DMS79 (cell line): ENCODE measurements around the gene CRAT.

ENCODE experiments used
- DNase-seq: peaks from one replicate; lab custom pipeline; 2025; lab: John Stamatoyannopoulos, UW

CRAT gene

DNA sequence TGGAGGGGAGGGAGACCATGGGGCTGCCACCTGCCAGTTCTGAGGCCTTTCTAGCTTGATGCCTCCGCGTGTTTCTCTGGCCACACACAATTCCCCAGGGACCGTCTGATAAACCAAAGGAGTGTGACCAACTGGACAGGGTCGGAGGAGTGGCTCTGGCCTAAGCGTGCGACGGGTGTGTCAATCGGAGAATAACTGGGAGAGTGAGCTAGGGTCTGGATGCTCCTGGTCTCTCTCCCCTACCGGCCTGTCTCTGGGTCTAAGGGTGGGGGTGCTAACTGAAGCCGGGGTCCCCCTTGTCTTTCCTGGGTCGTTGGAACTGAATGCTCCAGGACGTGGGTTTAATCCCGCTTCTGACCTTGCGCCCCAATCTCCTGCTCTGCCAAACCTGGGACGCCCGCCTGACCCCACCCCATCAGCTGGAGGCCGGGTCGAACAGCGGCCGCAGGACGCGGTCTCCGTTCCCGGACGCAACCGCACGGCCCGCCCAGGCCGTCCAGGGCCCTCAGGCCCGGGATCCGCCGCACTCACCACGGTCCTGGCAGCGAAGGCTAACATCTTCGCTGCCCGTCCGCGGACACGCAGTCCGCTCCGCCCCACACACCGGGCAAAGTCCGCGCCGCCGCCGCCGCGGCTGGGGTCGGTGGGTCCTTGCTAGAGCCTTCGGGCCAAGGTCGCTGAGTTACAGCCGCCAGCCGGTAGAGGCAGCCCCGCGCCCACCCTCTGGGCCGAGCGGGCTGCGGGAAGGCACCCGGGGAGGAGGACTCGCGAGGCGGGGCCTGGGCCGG, 447 bp downstream of the CRAT start:
- DNase-seq = no peak

DNA sequence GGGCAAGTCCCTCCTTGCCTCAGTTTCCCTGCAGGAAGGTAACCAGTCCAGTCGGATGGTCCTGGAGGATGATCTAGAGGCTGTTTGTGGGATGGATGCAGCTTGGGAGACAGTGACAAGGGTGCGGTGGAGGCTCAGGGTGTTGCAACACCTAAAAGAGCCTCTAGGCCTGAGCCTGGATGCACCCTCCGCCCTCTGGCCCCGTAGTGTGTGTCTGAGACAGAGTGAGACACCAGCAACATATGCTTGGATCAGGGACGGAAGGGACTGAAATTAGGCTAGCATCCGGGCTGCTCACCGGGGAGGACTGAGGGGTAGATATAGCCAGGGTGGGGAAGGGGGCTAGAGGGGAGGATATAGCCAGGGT, 1.1 kb downstream of the CRAT start:
- no peak for DNase-seq

DNA sequence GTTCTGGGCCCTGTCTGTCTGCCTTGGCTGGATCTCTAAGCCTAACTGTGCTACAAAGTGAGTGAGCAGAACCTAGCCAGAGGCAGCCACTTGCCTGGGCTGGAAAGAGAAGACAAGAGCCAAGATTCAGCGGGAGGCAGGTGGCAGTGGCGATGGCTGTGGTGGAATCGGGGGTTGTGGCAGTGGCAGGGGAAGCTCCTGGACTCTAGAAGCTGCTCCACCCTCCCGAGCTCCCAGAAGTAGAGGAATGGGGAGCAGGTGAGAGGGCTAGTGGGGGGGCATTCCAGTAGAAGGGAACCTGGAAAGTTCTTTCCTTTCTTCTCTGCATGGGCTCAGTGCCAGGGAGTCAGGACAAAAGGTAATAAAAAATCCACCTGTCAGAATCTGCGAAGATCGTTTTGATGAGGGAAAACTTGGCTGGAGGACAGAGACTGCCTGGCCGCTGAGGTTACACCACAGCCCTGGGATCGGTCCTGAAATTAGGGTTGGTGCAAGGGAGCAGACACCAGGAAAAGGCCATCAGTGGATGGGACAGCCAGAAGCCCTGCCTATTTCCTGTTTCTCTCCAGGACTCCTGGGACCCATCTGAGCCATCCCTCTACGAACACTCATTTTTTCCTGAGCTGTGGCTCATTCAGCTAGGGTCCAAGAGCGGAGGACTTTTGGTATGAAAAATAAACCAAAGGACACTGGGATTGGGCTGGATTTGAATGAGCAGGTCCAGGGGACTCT, 1.6 kb downstream of the CRAT start:
- peak; percentile 51 for DNase-seq

DNA sequence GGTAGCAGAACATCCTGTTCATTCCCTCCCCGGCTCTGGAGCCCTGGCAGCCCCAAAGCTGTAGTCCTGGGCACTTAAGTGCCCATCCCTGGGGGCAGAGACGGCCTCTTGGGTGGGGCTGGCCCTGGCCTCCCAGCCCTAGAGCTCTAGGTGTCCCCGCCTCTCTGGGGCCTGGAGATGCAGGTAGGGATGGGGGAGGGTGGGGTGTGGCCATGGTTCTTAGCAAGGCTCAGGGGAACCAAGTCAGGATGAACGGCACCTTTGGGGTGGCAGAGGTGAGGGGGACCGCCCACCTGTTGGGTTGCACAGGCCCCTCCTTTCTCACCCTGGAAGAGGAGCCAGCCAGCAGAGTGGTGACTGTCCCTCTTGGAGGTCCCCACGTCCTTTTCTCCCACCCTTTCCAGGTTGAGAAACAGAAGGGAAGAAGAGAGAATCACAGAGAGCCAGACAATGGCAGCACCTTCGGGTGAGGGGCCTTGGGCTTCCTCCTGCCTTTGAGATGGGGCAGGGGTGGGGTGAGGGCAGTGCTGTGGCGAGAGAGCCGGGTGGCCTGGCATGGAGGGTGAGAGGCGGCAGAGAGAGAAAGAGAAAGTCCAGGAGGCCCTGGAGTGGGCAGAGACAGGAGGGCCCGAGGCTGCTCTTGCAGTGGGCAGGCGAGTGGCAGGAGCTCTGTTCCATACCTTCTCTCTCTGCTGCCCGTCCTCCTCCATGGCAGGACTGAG, 2.3 kb downstream of the CRAT start:
- DNase-seq = no peak

DNA sequence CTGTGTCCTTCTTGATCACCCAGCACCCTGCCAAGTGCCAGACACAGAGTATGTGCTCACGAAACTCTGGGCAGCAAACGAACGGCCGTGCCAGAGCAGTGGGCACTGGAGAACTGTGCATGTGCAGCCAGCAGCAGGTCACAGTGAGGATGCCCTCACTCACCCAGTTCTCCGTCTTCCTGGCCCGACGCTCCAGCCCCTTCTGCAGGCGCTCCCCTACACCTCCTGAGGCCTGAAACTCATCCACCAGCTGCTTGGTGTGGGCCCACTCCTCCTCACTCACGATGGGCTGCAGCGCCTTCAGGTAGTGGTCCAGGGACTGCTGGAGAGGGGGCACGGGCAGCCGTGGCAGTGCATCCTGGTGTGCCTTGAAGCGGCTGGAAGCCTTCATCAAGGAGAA, 2.9 kb downstream of the CRAT start:
- no peak for DNase-seq

DNA sequence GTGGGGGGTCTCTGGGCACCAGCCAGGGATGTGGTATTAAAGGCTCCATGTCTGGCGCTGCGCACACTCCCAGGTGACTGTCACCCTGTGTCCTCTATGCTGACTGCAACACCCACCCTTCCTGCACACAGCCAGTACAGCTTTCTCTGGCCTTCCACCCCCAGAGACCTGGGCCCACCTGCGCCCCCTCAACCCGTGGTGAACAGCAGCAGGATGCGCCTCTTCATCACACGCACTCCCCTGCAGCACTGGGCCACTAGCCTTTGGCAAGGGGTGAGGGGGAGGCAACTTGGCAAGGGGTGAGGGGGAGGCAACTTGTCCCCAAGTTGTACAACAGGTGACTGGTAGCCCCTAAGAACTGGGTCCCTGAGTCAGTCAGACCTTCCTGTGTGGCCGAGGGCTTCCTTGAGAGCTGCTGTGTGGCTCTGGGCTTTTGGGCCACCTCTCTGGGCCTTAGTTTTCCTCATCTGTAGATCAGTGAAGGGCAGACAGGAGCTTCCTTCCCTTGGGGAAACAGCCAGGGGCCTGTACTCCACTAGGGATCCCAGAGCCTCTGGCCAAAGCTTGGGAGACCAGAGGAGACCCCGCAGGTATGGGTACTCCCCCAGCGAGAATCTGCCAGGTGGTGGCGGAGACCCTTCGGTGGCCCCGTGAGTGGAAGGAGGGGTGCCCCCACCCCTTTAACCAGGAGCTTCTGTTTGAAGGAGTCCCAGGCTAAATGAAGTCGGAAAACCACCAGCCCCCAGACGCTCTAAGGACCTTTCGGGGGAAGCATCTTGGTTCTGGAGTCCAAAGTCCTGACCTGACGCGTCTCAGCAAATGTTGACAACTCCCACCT, 4.5 kb downstream of the CRAT start:
- no peak for DNase-seq

DNA sequence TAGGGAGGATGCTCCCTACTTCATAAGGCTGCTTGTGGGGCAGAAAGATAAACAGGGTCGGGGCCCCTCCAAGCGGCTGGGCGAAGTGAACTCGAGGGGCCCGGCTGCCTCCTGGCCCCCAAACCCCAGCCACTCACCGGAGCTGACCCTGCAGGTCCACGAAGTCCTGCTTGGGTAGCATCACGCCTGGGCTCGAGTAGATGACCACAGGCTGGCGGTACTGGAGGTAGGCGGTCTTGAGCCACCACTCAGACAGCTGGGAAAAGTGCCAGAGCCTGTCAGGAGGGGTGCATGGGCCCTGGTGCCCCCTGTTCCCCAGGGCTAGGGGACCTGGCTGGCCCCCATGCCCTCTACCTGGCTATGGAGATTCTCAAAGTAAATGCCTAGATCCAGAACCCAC, 6.5 kb downstream of the CRAT start:
- DNase-seq = no peak

DNA sequence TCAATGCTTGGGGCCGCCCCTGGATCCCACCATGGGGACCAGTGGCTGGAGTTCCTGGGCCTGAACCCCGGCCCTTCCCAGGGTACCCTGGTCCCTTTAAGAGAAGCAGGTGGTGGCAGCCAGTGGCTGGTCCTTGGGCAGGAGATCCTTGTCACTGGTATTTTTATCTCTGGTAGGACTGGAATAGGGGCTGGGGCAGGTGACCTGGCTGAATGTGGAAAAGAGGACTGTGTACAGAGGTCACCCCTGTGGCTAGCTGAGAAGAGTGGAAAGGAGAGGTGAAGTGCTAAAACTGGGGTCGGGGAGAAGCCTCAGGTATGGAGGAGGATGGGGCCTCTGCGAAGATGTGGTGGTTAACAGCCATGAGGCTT, 7.0 kb downstream of the CRAT start:
- no peak for DNase-seq

DNA sequence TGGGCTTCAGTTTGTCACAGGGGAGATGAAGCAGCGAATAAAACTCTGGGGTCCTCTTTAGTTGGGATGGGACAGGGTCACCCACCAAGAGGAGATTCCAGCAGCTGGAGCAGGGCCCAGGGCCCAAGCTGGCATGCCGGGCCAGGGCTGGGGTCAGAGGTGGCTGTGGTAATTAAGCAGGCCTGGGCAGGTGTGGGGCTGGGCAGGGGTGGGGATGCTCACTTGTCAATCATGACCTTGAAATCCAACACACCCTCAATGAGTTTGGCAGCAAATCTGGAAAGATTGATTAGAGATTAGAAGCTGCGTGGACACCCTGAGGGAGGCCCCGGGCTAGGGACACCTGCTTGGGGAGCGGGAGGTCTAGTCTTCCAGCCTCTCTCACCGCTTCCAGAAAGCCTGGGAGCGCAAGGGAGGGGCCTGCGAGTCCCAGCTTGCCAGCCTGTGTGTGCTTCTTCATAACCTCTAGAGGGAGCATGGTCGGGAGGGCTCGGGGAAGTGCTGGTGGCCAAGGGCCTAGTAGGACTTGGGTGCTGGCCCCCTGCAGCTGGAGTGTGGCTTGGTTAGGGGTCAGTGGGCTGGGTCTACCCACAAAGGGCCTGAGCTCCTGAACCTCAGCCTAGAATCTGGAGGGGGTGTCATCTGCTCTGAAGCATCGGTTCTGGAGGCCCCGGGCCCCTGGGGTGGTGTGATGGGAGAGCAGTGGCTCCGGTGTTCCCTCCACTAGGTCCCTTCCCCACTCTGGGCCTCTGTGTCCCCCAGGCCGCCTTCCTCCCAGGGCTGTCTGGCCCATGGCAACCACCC, 7.6 kb downstream of the CRAT start:
- DNase-seq = no peak

DNA sequence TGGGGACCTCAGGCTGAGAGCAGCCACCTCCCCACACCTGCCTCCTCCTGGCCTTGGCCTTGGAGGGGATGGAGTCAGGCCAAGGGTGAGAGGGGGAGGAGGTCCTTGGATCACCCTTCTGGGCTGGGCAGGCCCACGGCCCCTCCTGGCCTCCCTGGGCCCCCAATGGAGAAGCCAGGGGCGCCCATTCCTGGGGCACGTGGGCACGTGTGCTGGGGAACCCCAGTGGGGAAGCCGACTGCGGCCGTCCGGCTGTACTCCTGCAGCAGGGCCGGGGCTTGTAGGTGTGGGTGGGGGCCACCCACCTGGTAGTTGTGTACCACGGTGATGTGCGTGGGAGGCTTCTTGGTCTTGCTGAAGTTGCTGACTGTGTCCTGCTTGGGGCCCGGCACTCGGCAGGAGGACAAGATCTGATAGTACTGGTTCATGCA, 8.5 kb downstream of the CRAT start:
- DNase-seq = no peak

DNA sequence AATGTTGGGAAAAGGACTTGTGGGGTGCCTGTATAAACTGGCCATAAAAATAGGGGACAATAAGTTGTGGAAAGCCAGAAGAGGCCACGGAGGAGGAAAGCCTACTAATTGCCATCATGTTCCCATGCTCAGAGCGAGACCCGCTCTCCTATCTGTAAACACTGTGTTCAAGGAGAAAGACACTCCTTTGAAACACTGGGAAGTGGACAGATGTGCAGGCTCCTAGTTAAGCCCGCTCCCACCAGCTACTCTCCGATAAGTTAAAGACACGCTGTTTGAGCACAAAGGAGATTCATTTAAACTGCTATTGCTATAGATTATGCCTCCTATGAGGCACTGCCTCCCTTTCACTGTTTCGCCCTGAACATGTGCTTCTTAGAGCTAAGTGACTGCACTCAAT, 9.3 kb downstream of the CRAT start:
- DNase-seq = no peak

DNA sequence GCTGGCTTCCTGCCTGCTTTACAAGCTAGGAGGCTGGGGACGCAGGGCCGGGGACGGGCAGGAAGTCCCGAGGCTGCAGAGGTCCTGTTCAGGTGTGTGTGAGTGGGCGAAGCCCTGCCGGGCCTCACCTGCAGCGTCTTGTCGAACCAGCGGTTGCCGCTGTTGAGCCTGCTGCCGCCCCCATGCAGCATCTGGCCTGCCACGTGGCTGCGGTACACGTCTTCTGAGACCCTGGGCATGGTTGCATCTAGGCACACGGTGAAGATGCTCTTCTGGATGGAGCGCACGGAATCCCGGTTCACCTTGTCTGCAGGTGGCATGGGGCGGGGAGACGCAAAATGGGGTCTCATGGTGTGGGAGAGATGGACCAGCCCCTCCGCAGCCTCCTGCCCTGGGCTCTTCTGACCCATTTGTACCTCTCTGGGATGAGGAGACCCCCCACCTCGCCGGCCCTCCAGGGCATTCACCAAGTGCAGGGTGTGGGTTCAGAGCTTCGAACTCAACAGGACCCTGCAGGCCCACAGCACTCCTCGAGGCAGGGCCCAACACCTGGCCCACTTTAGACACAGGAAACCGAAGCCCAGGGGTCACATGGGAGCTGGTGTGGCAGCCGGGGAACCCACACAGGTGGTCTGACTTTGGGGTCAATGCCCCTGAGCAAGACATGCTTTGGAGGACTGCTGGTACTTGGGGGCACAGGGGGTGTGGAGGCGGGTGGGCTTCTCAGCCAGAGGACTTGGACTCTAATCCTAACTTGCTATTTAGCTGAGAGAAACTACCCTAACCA, 10.0 kb downstream of the CRAT start:
- no peak for DNase-seq

DNA sequence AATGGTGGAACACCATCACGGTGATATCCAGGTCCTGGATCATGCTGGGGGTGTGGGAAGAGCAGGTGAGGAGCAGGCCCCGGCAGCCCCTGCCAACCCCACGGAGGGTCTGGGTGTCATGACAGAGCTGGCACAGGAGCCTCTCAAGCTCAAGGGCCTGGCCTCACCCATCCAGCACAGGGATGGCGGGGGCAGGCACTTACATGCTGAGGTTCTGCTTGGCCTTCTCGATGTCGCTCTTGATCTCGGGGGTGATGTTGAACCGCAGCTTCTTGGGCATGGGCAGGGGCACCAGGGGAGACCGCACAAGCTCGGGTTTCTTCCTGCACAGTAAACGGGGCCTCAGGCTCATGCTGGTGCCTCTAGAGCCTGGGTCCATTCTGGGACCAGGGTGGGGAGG, 12.3 kb downstream of the CRAT start:
- DNase-seq = no peak

DNA sequence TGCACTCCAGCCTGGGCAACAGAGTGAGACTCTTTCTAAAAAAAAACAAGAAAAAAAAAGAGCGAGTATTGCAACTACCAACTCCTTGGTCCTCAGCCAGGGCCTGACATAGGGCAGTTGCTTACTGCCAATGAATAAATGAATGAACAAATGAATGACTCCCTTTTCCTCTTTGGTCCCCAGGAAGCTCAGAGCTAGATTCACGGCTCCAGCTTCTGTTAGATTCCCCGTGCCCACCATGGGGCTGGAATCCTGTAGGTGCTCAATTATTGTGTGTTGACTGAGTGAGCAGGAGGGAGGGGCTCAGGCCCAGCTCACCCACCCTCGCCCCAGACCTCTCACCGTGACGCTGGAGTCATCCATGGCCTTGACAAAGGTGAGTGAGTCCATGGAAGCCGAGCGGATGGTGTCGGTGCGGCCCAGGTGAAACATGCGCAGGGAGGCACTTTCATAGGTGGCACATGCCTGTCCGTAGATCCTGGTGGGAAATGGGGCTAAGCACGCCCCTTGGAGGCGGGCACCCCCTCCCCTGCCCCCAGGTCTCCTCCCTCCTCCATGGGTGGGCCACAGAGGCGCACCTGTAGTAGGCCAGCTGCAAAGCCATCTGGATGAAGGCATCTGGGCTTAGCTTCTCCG, 12.8 kb downstream of the CRAT start:
- no peak for DNase-seq

DNA sequence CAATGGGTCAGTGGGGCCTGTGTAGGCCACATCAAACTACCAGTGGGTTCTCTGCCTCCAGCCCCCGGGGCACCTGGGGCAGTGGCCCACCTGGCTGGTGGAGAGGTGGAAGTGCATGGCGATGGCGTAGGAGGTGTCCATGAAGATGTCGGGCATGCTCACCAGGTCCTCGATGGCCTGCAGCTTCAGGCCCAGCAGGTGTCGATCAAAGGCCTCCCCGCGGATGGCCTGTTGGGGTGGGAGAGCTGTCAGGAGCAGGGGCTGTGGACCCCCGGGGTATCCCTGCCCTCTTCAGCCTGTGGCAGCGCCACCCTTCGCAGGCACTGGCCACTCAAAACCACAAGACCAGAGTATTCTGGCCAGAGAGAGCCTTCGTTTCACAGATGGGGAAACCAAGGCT, 14.7 kb downstream of the CRAT start:
- DNase-seq = no peak

DNA sequence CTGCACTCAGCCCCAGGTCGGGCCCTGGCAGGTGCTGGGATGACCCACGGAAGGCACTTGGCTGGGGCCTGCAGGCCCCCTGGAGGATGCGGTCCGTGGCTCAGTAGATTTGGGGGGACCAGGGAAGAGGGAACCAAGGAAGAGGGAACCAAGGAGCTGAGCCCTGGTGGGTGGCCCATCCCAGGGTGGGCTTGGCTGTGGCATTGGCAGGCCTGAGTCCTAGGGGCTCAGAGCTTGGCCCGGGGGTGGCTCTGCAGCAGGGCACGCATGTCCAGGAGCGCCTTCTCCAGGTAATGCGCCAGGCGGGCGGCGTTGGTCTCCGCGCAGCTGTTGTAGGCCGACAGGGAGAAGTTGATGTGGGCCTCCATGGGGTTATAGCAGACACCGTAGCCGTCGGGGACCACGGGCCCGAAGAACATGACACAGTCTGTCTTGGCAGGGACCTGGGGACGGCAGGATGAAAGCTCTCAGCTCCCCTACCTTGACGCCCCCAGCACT, 15.4 kb downstream of the CRAT start:
- DNase-seq = no peak

DNA sequence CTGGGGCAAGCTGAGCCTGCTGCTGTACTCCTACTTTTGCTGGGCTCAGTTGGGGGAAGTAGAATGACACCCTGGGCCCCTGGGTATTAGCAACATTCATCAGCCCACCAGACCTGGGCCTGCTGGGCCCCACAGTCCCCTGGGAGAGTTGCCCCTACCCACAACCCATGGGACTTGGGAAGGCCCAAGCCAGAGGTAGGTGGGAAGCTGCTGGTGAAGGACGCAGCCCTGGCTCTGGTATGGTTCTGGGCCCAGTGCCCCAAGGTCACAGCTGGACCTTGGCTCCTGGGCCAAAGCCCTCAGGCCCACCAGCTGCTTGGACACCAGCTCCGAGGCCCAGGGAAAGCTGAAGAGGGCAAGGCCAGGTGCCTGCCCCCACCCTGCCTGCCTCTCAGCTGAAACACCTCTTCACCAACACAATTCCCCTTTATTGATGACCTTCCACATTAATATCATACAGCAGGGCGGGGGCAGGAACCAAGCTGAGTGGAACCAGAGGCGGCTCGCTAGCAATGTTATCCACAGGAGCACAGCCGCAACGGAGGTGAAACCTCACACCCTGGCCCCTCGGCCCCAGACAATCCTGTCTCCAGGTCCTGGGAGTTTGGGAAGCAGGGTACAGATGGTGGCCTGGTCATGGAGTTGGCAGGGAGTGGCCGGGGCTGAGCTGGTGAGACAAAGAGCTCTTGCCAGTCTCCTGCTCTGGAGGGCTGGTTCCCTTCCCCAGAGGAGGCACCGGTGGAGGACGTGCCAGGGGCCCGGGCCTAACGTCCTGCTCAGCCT, 16.0 kb downstream of the CRAT start:
- DNase-seq = no peak

DNA sequence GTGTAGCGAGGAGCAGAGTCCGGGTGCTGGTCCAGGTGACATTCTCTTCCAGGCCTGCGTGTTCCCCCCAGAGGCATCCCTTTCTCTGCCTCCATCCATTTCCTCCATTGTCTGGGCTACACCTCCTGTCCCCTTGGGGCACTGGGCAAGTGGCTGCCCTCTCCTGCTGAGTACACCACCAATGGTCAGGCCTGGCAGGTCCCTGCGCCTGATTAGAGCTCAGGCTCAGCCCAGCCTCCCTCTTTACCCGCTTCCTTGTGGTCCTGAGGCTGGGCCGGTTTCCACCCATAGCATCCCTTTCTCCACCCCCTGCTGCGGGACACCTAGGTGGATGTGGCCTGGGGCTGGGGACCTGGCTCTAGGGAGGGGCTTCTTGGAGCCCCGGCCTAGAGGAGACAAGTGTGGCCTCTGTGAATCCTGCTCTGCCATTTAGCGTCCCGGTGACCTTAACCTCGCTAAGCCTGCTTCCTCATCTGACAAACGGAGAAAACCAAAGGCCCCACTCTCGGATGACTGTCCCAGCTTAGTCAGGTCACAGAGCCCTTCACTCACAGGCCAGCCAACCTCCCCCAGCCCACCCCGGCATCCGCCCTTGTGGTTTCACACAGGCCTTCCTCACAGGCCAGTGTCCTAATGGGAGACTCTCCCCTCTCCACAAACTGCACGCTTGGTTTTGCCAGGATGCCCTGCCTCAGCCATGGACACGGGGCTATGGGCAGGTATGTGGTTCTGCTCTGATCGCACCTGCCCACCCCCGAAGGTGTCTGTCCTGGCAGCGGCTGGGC, 16.8 kb downstream of the CRAT start:
- no peak for DNase-seq
